ENCODE data around the gene R3HCC1L.

DNA sequence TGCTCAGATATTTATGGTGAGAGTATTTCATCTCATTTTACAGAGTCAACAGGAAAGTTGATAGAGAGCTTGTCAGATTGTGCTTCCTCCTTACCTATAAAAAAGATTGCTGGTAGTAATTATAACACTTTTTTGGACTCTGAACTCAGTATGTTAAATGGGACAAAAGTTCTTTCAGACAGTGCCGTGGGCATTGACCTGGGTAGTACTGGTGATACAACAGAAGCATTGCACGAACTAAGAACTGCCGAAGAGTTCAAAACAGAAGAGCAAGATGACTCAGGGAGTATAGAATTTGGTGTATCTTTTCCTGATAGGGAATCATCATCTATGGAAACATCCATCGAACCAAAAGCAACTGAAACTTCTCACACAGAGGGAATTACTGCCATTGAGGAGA, 75.0 kb downstream of the R3HCC1L start:
- TF ChIP-seq, protein P1, sequence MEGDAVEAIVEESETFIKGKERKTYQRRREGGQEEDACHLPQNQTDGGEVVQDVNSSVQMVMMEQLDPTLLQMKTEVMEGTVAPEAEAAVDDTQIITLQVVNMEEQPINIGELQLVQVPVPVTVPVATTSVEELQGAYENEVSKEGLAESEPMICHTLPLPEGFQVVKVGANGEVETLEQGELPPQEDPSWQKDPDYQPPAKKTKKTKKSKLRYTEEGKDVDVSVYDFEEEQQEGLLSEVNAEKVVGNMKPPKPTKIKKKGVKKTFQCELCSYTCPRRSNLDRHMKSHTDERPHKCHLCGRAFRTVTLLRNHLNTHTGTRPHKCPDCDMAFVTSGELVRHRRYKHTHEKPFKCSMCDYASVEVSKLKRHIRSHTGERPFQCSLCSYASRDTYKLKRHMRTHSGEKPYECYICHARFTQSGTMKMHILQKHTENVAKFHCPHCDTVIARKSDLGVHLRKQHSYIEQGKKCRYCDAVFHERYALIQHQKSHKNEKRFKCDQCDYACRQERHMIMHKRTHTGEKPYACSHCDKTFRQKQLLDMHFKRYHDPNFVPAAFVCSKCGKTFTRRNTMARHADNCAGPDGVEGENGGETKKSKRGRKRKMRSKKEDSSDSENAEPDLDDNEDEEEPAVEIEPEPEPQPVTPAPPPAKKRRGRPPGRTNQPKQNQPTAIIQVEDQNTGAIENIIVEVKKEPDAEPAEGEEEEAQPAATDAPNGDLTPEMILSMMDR (IDR thresholded peaks at IDR 0.05; ENCODE audit: poor library complexity) = no peak
- no peak for TF ChIP-seq EZH2 (IDR thresholded peaks at IDR 0.05; ENCODE audit: borderline replicate concordance)
- no peak for TF ChIP-seq EZH2phosphoT487 (IDR thresholded peaks at IDR 0.05; ENCODE audit: low read depth, severe bottlenecking, unreplicated experiment)
